ENCODE data around the gene MKI67. TPM values are rescaled to one million over a fixed set of nuclear protein-coding genes. Genes with fewer than 3 reads are reported as not detected.
A peak's percentile ranks its signal among the peaks of the same experiment; 100 is the strongest.

MKI67 gene
- total RNA-seq, 1 experiment from 2014 or later = 81.4 TPM

GRCh38 chr10:128092454-128092853, 33.8 kb downstream of the MKI67 start:
- Mint-ChIP-seq H3K4me1 (ENCODE audit: insufficient read depth, unreplicated experiment) (no peaks in the 10 kb centered on the region), H3K4me3 (ENCODE audit: unreplicated experiment) (no peak overlapping the region), H3K36me3 (ENCODE audit: insufficient read depth, unreplicated experiment) (no peaks in the 10 kb centered on the region), H3K9me3 (ENCODE audit: unreplicated experiment) (no peaks in the 10 kb centered on the region), H3K27ac (ENCODE audit: low read depth, unreplicated experiment) (no peak overlapping the region), H3K27me3 (ENCODE audit: insufficient read depth, unreplicated experiment) (no peaks in the 10 kb centered on the region)
- ChIA-PET CTCF (no interaction called here), POLR2A (interaction anchor here (1.5 kb wide), 1 partner anchor 30 kb away, joined by 4 read pairs; no protein-coding TSS in a partner anchor)
- no TSS peak for BruUV-seq (replicated peaks)
- DNase-seq (ENCODE audit: unreplicated experiment) = no peak
- TF ChIP-seq CTCF (IDR thresholded peaks at IDR 0.05; ENCODE audit: unreplicated experiment) = no peak
- intact Hi-C loops (cut with micrococcal nuclease) = no loop called here

GRCh38 chr10:128091636-128092210, 34.5 kb downstream of the MKI67 start:
- intact Hi-C loops (cut with micrococcal nuclease) = no loop called here
- CTCF ChIA-PET = no interaction called here
- BruUV-seq (replicated peaks) = no TSS peak

DNA sequence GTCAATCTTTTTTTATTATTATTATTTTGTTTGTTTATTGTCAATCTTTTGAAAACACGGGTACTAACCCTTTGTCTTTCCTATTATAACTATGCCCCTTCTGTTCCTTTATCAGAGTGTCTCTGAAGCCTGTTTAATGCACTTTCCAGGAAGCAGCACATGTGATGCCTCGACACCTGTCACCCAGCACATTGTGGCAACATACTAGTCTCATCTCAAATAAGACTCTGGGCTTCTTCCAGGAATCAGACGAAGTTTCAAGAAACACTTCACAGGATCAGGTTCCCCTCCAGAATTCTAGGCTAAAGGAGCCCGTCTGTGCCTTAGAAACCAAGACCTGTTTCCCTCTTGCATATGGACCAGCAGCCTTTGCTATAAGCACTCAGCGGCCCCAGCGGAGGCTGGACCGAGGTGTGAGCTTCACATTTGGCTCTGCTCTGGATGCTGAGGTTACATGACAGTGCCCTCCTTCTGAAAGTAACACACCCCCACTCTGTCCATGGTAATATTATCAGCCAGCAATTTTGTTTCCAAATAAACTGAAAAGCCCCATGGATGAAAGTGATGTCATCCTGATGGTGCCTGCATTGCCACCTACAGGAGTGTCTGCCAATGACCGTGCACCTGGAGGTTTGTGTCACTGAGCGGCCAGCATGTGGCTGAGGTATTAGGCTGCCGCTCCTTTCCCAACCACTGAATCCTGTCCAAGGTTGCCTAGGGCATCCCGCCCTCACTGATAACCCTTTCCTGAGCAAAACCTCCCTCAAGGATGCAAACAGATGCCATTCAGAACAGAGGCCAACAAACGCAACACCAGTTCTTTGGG, 38.1 kb downstream of the MKI67 start:
- DNase-seq (ENCODE audit: unreplicated experiment) = peak; percentile 43
- TSS peak; percentile 8 for BruUV-seq (replicated peaks)
- ChIA-PET POLR2A (no interaction called here), CTCF (interaction anchor here (1.0 to 2.6 kb wide), 2 partner anchors 34 to 62 kb away, joined by 3 to 19 read pairs; no protein-coding TSS in a partner anchor)
- TF ChIP-seq CTCF (IDR thresholded peaks at IDR 0.05; ENCODE audit: unreplicated experiment) = no peak
- Mint-ChIP-seq H3K27ac (ENCODE audit: low read depth, unreplicated experiment) (no peak overlapping the region), H3K27me3 (ENCODE audit: insufficient read depth, unreplicated experiment) (no peaks in the 10 kb centered on the region), H3K4me3 (ENCODE audit: unreplicated experiment) (no peak overlapping the region), H3K36me3 (ENCODE audit: insufficient read depth, unreplicated experiment) (peaks cover 8% of the 10 kb centered on the region), H3K9me3 (ENCODE audit: unreplicated experiment) (no peaks in the 10 kb centered on the region), H3K4me1 (ENCODE audit: insufficient read depth, unreplicated experiment) (no peaks in the 10 kb centered on the region)
- intact Hi-C loops (cut with micrococcal nuclease) = no loop called here

More at GRCh38 chr10:128091636-128092210, 34.5 kb downstream of the MKI67 start:
- H3K4me1 Mint-ChIP-seq (ENCODE audit: insufficient read depth, unreplicated experiment) = no peaks in the 10 kb centered on the region
- no peak for DNase-seq (ENCODE audit: unreplicated experiment)
- POLR2A ChIA-PET = interaction anchor here (1.5 kb wide), 1 partner anchor 31 kb away, joined by 4 read pairs; no protein-coding TSS in a partner anchor
- H3K36me3 Mint-ChIP-seq (ENCODE audit: insufficient read depth, unreplicated experiment) = no peaks in the 10 kb centered on the region
- no peak overlapping the region for H3K27ac Mint-ChIP-seq (ENCODE audit: low read depth, unreplicated experiment)
- H3K4me3 Mint-ChIP-seq (ENCODE audit: unreplicated experiment) = no peak overlapping the region
- TF ChIP-seq CTCF (IDR thresholded peaks at IDR 0.05; ENCODE audit: unreplicated experiment) = no peak
- no peaks in the 10 kb centered on the region for H3K9me3 Mint-ChIP-seq (ENCODE audit: unreplicated experiment)
- no peaks in the 10 kb centered on the region for H3K27me3 Mint-ChIP-seq (ENCODE audit: insufficient read depth, unreplicated experiment)

GRCh38 chr10:128087146-128087883, 38.9 kb downstream of the MKI67 start:
- H3K4me1 Mint-ChIP-seq (ENCODE audit: insufficient read depth, unreplicated experiment) = no peaks in the 10 kb centered on the region
- no peaks in the 10 kb centered on the region for H3K9me3 Mint-ChIP-seq (ENCODE audit: unreplicated experiment)
- no TSS peak for BruUV-seq (replicated peaks)
- POLR2A ChIA-PET = interaction anchor here (1.0 to 1.6 kb wide), 2 partner anchors 23 to 35 kb away, joined by 3 to 4 read pairs; no protein-coding TSS in a partner anchor
- TF ChIP-seq CTCF (IDR thresholded peaks at IDR 0.05; ENCODE audit: unreplicated experiment) = no peak
- no peaks in the 10 kb centered on the region for H3K27me3 Mint-ChIP-seq (ENCODE audit: insufficient read depth, unreplicated experiment)
- intact Hi-C loops (cut with micrococcal nuclease) = no loop called here
- H3K36me3 Mint-ChIP-seq (ENCODE audit: insufficient read depth, unreplicated experiment) = peaks cover 8% of the 10 kb centered on the region
- no peak overlapping the region for H3K4me3 Mint-ChIP-seq (ENCODE audit: unreplicated experiment)
- no peak for DNase-seq (ENCODE audit: unreplicated experiment)
- no peak overlapping the region for H3K27ac Mint-ChIP-seq (ENCODE audit: low read depth, unreplicated experiment)
- CTCF ChIA-PET = interaction anchor here (1.0 kb wide), 1 partner anchor 35 kb away, joined by 3 read pairs; no protein-coding TSS in a partner anchor
